H9 (cell line): Measurements from ENCODE around the gene SOX4. TPM values are rescaled to one million over a fixed set of nuclear protein-coding genes. Genes with fewer than 3 reads are reported as not detected.

Experiments used
- DNase-seq: peaks from one replicate; pipeline ENCODE4 v3.0.0-alpha.2; 2017
- H2AFZ ChIP-seq: one replicate; pipeline ENCODE4 v1.6.1; 2013; ENCODE audit warnings: mild to moderate bottlenecking, low read length, control low read depth, moderate library complexity
- H2AK5ac ChIP-seq: 2 replicates; pipeline ENCODE4 v1.6.1; 2013; ENCODE audit warnings: low read length, control low read depth, mixed read lengths; ENCODE audit not compliant: insufficient read length
- H2BK120ac ChIP-seq: one replicate; pipeline ENCODE4 v1.6.1; 2013; ENCODE audit warnings: low read depth, mild to moderate bottlenecking, low read length, control low read depth, inconsistent platforms; ENCODE audit not compliant: poor library complexity, severe bottlenecking
- H2BK12ac ChIP-seq: 2 replicates; pipeline ENCODE4 v1.6.1; 2013; ENCODE audit warnings: low read length, control low read depth, mixed read lengths, low read depth; ENCODE audit not compliant: insufficient read length
- H2BK15ac ChIP-seq: 2 replicates; pipeline ENCODE4 v1.6.1; 2013; ENCODE audit warnings: low read depth, low read length, control low read depth
- H2BK20ac ChIP-seq: one replicate; pipeline ENCODE4 v1.6.1; 2013; ENCODE audit warnings: low read depth, mild to moderate bottlenecking, low read length, control low read depth, inconsistent platforms; ENCODE audit not compliant: poor library complexity, severe bottlenecking
- H2BK5ac ChIP-seq: 2 replicates; pipeline ENCODE4 v1.6.1; 2013; ENCODE audit warnings: low read length, control low read depth, mixed read lengths; ENCODE audit not compliant: insufficient read length
- H3K14ac ChIP-seq: 2 replicates; pipeline ENCODE4 v1.6.1; 2013; ENCODE audit warnings: low read length, control low read depth; ENCODE audit not compliant: insufficient read depth
- H3K18ac ChIP-seq: 2 replicates; pipeline ENCODE4 v1.6.1; 2013; ENCODE audit warnings: low read depth, mild to moderate bottlenecking, mixed read lengths, low read length, control low read depth; ENCODE audit not compliant: insufficient read length
- H3K23ac ChIP-seq: 2 replicates; pipeline ENCODE4 v1.6.1; 2013; ENCODE audit warnings: low read length, control low read depth, mixed read lengths, low read depth; ENCODE audit not compliant: insufficient read length
- H3K23me2 ChIP-seq: 2 replicates; pipeline ENCODE4 v1.6.1; 2013; ENCODE audit warnings: low read depth, mild to moderate bottlenecking, mixed read lengths, low read length, control low read depth; ENCODE audit not compliant: insufficient read length, poor library complexity, severe bottlenecking
- H3K27ac ChIP-seq: 2 replicates; pipeline ENCODE4 v1.5.1; 2013; ENCODE audit warnings: low read length, control low read depth, mixed read lengths, low read depth; ENCODE audit not compliant: insufficient read length
- H3K27me3 ChIP-seq: 2 replicates; pipeline ENCODE4 v1.6.1; 2013; ENCODE audit warnings: low read length, control low read depth, inconsistent platforms; ENCODE audit not compliant: insufficient read depth
- H3K4ac ChIP-seq: 2 replicates; pipeline ENCODE4 v1.6.1; 2013; ENCODE audit warnings: low read depth, mild to moderate bottlenecking, control low read depth, inconsistent platforms, low read length, moderate library complexity
- H3K4me1 ChIP-seq: 2 replicates; pipeline ENCODE4 v1.6.1; 2013; ENCODE audit warnings: low read length, control low read depth, inconsistent platforms; ENCODE audit not compliant: insufficient read depth
- H3K4me2 ChIP-seq: 2 replicates; pipeline ENCODE4 v1.6.1; 2013; ENCODE audit warnings: low read length, control low read depth, mixed read lengths; ENCODE audit not compliant: insufficient read length, insufficient read depth
- H3K56ac ChIP-seq: 2 replicates; pipeline ENCODE4 v1.6.1; 2013; ENCODE audit warnings: low read depth, mild to moderate bottlenecking, mixed read lengths, low read length, control low read depth; ENCODE audit not compliant: insufficient read length
- H3K79me1 ChIP-seq: 2 replicates; pipeline ENCODE4 v1.6.1; 2013; ENCODE audit warnings: low read depth, mild to moderate bottlenecking, moderate library complexity, low read length, control low read depth, inconsistent platforms; ENCODE audit not compliant: insufficient read depth, poor library complexity, severe bottlenecking
- H3K79me2 ChIP-seq: 2 replicates; pipeline ENCODE4 v1.6.1; 2013; ENCODE audit warnings: low read length, control low read depth, inconsistent platforms; ENCODE audit not compliant: insufficient read depth
- H3K9ac ChIP-seq: 2 replicates; pipeline ENCODE4 v1.6.1; 2013; ENCODE audit warnings: low read length, control low read depth, mixed read lengths; ENCODE audit not compliant: insufficient read length; ENCODE audit errors: extremely low read depth
- H3K9me3 ChIP-seq: one replicate; pipeline ENCODE4 v1.6.1; 2013; ENCODE audit warnings: low read depth, low read length, inconsistent platforms; ENCODE audit not compliant: control insufficient read depth
- H3T11ph ChIP-seq: one replicate; pipeline ENCODE4 v1.6.1; 2013; ENCODE audit warnings: mild to moderate bottlenecking, low read length, control low read depth, inconsistent platforms
- H4K20me1 ChIP-seq: one replicate; pipeline ENCODE4 v1.6.1; 2013; ENCODE audit not compliant: control insufficient read depth, insufficient read length, insufficient read depth
- H4K5ac ChIP-seq: 2 replicates; pipeline ENCODE4 v1.6.1; 2013; ENCODE audit warnings: low read depth, mild to moderate bottlenecking, mixed read lengths, low read length, control low read depth; ENCODE audit not compliant: insufficient read length
- H4K8ac ChIP-seq: replicated peaks from 2 replicates; pipeline ENCODE4 v1.6.1; 2013; ENCODE audit warnings: low read length, control low read depth, mixed read lengths, low read depth; ENCODE audit not compliant: insufficient read length
- H4K91ac ChIP-seq: 2 replicates; pipeline ENCODE4 v1.6.1; 2013; ENCODE audit warnings: low read depth, mild to moderate bottlenecking, moderate library complexity, mixed read lengths, low read length, control low read depth; ENCODE audit not compliant: insufficient read length
- H3K27ac Mint-ChIP-seq, 3 experiments: 2 replicates in 2 of 3; 3 replicates in 1 of 3; pipeline ENCODE4 v1.8.0; 2020 to 2021; ENCODE audit warnings: mixed read lengths in 3 of 3, mild to moderate bottlenecking in 1 of 3, moderate library complexity in 1 of 3
- H3K27me3 Mint-ChIP-seq: 2 replicates; pipeline ENCODE4 v1.8.0; 2021; ENCODE audit warnings: low read depth, mild to moderate bottlenecking, moderate library complexity, mixed read lengths
- H3K36me3 Mint-ChIP-seq, 3 experiments: 2 replicates in 2 of 3; 3 replicates in 1 of 3; pipeline ENCODE4 v1.8.0; 2020 to 2021; ENCODE audit warnings: low read depth in 3 of 3, mixed read lengths in 3 of 3; ENCODE audit not compliant: insufficient read depth in 1 of 3
- H3K4me1 Mint-ChIP-seq, 2 experiments: 2 replicates each; pipeline ENCODE4 v1.8.0; 2020; ENCODE audit warnings: mixed read lengths in 2 of 2
- H3K4me3 Mint-ChIP-seq, 2 experiments: 2 replicates in 1 of 2; 3 replicates in 1 of 2; pipeline ENCODE4 v1.8.0; 2020 to 2021; ENCODE audit warnings: mild to moderate bottlenecking in 2 of 2, mixed read lengths in 2 of 2, moderate library complexity in 1 of 2
- H3K9me3 Mint-ChIP-seq, 2 experiments: 2 replicates in 1 of 2; 3 replicates in 1 of 2; pipeline ENCODE4 v1.8.0; 2020; ENCODE audit warnings: mild to moderate bottlenecking in 2 of 2, mixed read lengths in 2 of 2, moderate library complexity in 1 of 2
- CTCF ChIP-seq: fragments of 200-600 bp; sonication (generic); conservative IDR thresholded peaks from 3 replicates; pipeline ENCODE4 v1.8.0; 2021; ENCODE audit warnings: antibody characterized with exemption, mild to moderate bottlenecking
- WGBS: extraction: QIAGEN DNeasy Blood & Tissue Kit; methylation state at CpG from one replicate; pipeline ENCODE4 v1.1.7; 2013; ENCODE audit warnings: missing lambda C conversion rate, low lambda C conversion rate, mixed read lengths; ENCODE audit not compliant: insufficient read length; ENCODE audit errors: extremely low coverage; 5-methylcytosine and 5-hydroxymethylcytosine counted together
- total RNA-seq: library from RNA; stranded (reverse); gene quantifications from 2 replicates; pipeline ENCODE4 v1.2.1, GENCODE V29; 2021

The SOX4 gene
- total RNA-seq, 1 experiment from 2014 or later: 108 TPM

GRCh38 chr6:21633511-21634109, 40.1 kb downstream of the SOX4 start:
- H3K27ac Mint-ChIP-seq: no peak overlapping the region
- no peaks in the 10 kb centered on the region for H3K9me3 ChIP-seq
- H3K4me3 Mint-ChIP-seq: no peak overlapping the region
- H3K36me3 Mint-ChIP-seq: no peaks in the 10 kb centered on the region
- no peak overlapping the region for H2BK12ac ChIP-seq
- H3K4me2 ChIP-seq: no peak overlapping the region
- no peak for DNase-seq
- H3K27me3 Mint-ChIP-seq: no peaks in the 10 kb centered on the region
- H3K4ac ChIP-seq: no peak overlapping the region
- H3K79me2 ChIP-seq: no peaks in the 10 kb centered on the region
- no peaks in the 10 kb centered on the region for H3K4me1 ChIP-seq
- no peak overlapping the region for H3K18ac ChIP-seq
- H3K27me3 ChIP-seq: no peaks in the 10 kb centered on the region
- H2BK15ac ChIP-seq: no peak overlapping the region
- H2BK20ac ChIP-seq: no peak overlapping the region
- 0 out of 4 replicates have a peak, but pooled peaks cover 0 to 2% of the 10 kb centered on the region in 2 experiments for H3K4me1 Mint-ChIP-seq
- H3K9me3 Mint-ChIP-seq: no peaks in the 10 kb centered on the region
- H4K20me1 ChIP-seq: no peaks in the 10 kb centered on the region
- no peak overlapping the region for H3K27ac ChIP-seq
- H3K56ac ChIP-seq: no peak overlapping the region
- H4K5ac ChIP-seq: no peak overlapping the region
- no peak overlapping the region for H2BK5ac ChIP-seq
- H3K79me1 ChIP-seq: no peaks in the 10 kb centered on the region
- H3T11ph ChIP-seq: no peak overlapping the region
- H3K14ac ChIP-seq: no peak overlapping the region
- WGBS: no CpG with 5 or more reads among the region's 9 CpGs
- no peak overlapping the region for H4K91ac ChIP-seq
- no peak for TF ChIP-seq CTCF
- H2AFZ ChIP-seq: no peak overlapping the region
- no peak overlapping the region for H2AK5ac ChIP-seq
- H2BK120ac ChIP-seq: no peak overlapping the region
- H4K8ac ChIP-seq: no peak overlapping the region
- H3K23ac ChIP-seq: no peak overlapping the region
- H3K9ac ChIP-seq: no peak overlapping the region
- H3K23me2 ChIP-seq: no peaks in the 10 kb centered on the region
